ENCODE results near the gene DGKD.

GRCh38 chr2:233395687-233396086 is 41.4 kb downstream of the DGKD start:
- no peak for TF ChIP-seq TAF1 (IDR thresholded peaks at IDR 0.05; ENCODE audit: low read depth, low read length)
- no peak for TF ChIP-seq POLR2AphosphoS5 (IDR thresholded peaks at IDR 0.05; ENCODE audit: low read depth, low read length)
- no peak for TF ChIP-seq POLR2A (IDR thresholded peaks at IDR 0.05; ENCODE audit: low read depth, low read length)
- TF ChIP-seq SPI1 (IDR thresholded peaks at IDR 0.05; ENCODE audit: low read depth, low read length), result no peak

Measured in GM12891 (cell line).